GM12878 (cell line): ENCODE data around the gene PYGO2. TPM values are rescaled to one million over a fixed set of nuclear protein-coding genes. Genes with fewer than 3 reads are reported as not detected.

Experiments used
- ATAC-seq: fragments of 200-7000 bp; cut with Tn5 transposase; 3 replicates; pipeline ENCODE4 v1.9.1; 2020; ENCODE audit warnings: mild to moderate bottlenecking, moderate library complexity
- BruUV-seq: library from RNA; stranded (reverse); fragments of 400-500 nt; replicated peaks from 2 replicates; lab custom pipeline; 2021; lab: Mats Ljungman, UMichigan
- CTCF ChIA-PET: fragments of 300-600 bp; sonication (Branson Sonifier 250); formaldehyde crosslinking; extraction: SDS; loops from one replicate; lab custom pipeline; 2021; ENCODE audit warnings: inconsistent platforms; lab: Yijun Ruan, JAX
- POLR2A ChIA-PET: fragments of 350-600 bp; formaldehyde crosslinking; extraction: SDS; loops from one replicate; lab custom pipeline; 2021; ENCODE audit warnings: inconsistent platforms; lab: Charles Lee
- RAD21 ChIA-PET: fragments of 300-600 bp; sonication (Branson Sonifier 250); formaldehyde crosslinking; loops from one replicate; lab custom pipeline; 2023; ENCODE audit warnings: antibody characterized with exemption; ENCODE audit not compliant: unreplicated experiment; lab: Charles Lee
- SMC1A ChIA-PET: fragments of 300-600 bp; sonication (Branson Sonifier 250); formaldehyde crosslinking; loops from one replicate; lab custom pipeline; 2023; ENCODE audit not compliant: unreplicated experiment, uncharacterized antibody; lab: Charles Lee
- DNase-seq: peaks from one replicate; pipeline ENCODE4 v3.0.0-alpha.2; 2011; ENCODE audit warnings: low read depth, low spot score
- FAIRE-seq: peaks from 3 replicates; lab custom pipeline; 2011; peaks lifted over from hg19 to GRCh38; lab: Jason Lieb, UNC
- H2AFZ ChIP-seq: 2 replicates; pipeline ENCODE4 v1.6.0; 2011; ENCODE audit warnings: low read depth, low read length, control low read depth; ENCODE audit not compliant: control insufficient read depth
- H3K27ac ChIP-seq: 2 replicates; pipeline ENCODE4 v1.5.1; 2011; ENCODE audit warnings: control low read depth; ENCODE audit not compliant: control insufficient read depth, insufficient read depth
- H3K27me3 ChIP-seq, 2 experiments: replicated peaks in 1 of 2; 2 replicates each; pipeline versions ENCODE4 v1.6.0 to v1.6.1; 2011; ENCODE audit warnings: low read length in 1 of 2; ENCODE audit not compliant: control insufficient read depth in 2 of 2, insufficient read depth in 2 of 2
- H3K36me3 ChIP-seq, 2 experiments: 2 replicates each; pipeline ENCODE4 v1.5.1; 2011; ENCODE audit warnings: low read length in 1 of 2; ENCODE audit not compliant: control insufficient read depth in 2 of 2, insufficient read depth in 2 of 2
- H3K4me1 ChIP-seq: 2 replicates; pipeline ENCODE4 v1.6.1; 2011; ENCODE audit warnings: mild to moderate bottlenecking, low read length, moderate library complexity, mixed read lengths; ENCODE audit not compliant: control insufficient read depth, insufficient read depth
- H3K4me2 ChIP-seq: 2 replicates; pipeline ENCODE4 v1.6.0; 2011; ENCODE audit warnings: control low read depth; ENCODE audit not compliant: control insufficient read depth, insufficient read depth
- H3K4me3 ChIP-seq: fragments of 200-600 bp; sonication (generic); 2 replicates; pipeline ENCODE4 v1.5.1; 2016
- H3K79me2 ChIP-seq: 2 replicates; pipeline ENCODE4 v1.6.0; 2011; ENCODE audit warnings: low read length; ENCODE audit not compliant: control insufficient read depth, insufficient read depth
- H3K9ac ChIP-seq: 2 replicates; pipeline ENCODE4 v1.8.0; 2011; ENCODE audit warnings: low read length, control low read depth, mixed read lengths; ENCODE audit not compliant: control insufficient read depth, insufficient read depth
- H3K9me3 ChIP-seq: replicated peaks from 3 replicates; pipeline ENCODE4 v1.5.1; 2011; ENCODE audit warnings: mild to moderate bottlenecking, low read length; ENCODE audit not compliant: control insufficient read depth, insufficient read depth
- H4K20me1 ChIP-seq: 2 replicates; pipeline ENCODE4 v1.6.0; 2011; ENCODE audit not compliant: control insufficient read depth, insufficient read depth
- CEBPB ChIP-seq, 2 experiments: fragments of 150-350 bp in 1 of 2; IDR thresholded peaks; 2 replicates each; pipeline ENCODE4 v1.6.1; 2012 to 2014; ENCODE audit warnings: low read depth in 2 of 2, low read length in 2 of 2, borderline replicate concordance in 1 of 2, inconsistent platforms in 1 of 2
- E2F8 ChIP-seq: fragments of 450-650 bp; IDR thresholded peaks from 2 replicates; pipeline ENCODE4 v1.6.1; 2018; ENCODE audit warnings: mild to moderate bottlenecking, low read depth, moderate library complexity; ENCODE audit not compliant: partially characterized antibody
- IKZF1 ChIP-seq: fragments of 450-650 bp; conservative IDR thresholded peaks from 2 replicates; pipeline ENCODE4 v1.6.1; 2017; ENCODE audit warnings: antibody characterized with exemption, mild to moderate bottlenecking
- NFYA ChIP-seq: IDR thresholded peaks from 2 replicates; pipeline ENCODE4 v1.6.1; 2011; ENCODE audit warnings: low read depth, mild to moderate bottlenecking, low read length, improper control_type of control experiment, borderline replicate concordance
- RELA ChIP-seq: fragments of 450-650 bp; IDR thresholded peaks from 2 replicates; pipeline ENCODE4 v1.8.0; 2014; ENCODE audit warnings: borderline replicate concordance; ENCODE audit not compliant: partially characterized antibody
- SIX5 ChIP-seq: IDR thresholded peaks from 2 replicates; pipeline ENCODE4 v1.6.1; 2011; ENCODE audit warnings: mild to moderate bottlenecking, low read depth, low read length, moderate library complexity; ENCODE audit not compliant: severe bottlenecking
- SP1 ChIP-seq: IDR thresholded peaks from one replicate; pipeline ENCODE4 v1.6.1; 2011; ENCODE audit warnings: low read depth, low read length
- STAT1 ChIP-seq: fragments of 450-650 bp; conservative IDR thresholded peaks from 2 replicates; pipeline ENCODE4 v1.6.1; 2014; ENCODE audit warnings: antibody characterized with exemption, mild to moderate bottlenecking
- SUPT20H ChIP-seq: IDR thresholded peaks from 2 replicates; pipeline ENCODE4 v1.6.1; 2011; ENCODE audit warnings: low read depth, mild to moderate bottlenecking, low read length, moderate library complexity, borderline replicate concordance; ENCODE audit not compliant: control insufficient read depth
- ZBED1 ChIP-seq: IDR thresholded peaks from 2 replicates; pipeline ENCODE4 v1.6.1; 2016; ENCODE audit warnings: borderline replicate concordance
- WGBS: methylation state at CpG from one replicate; pipeline ENCODE4 v1.1.6; 2016; ENCODE audit warnings: low lambda C conversion rate; ENCODE audit not compliant: insufficient replicate concordance, insufficient coverage; ENCODE audit errors: missing lambda C conversion rate; 5-methylcytosine and 5-hydroxymethylcytosine counted together
- in situ Hi-C: fragments of 300-500 bp; cut with MboI; formaldehyde crosslinking; loops from 9 replicates; pipeline ENCODE4 v1.14.3; 2018; ENCODE audit warnings: mixed read lengths
- intact Hi-C: fragments of 100-400 bp; cut with micrococcal nuclease; formaldehyde crosslinking; loops from one replicate; pipeline ENCODE4 v1.14.2; 2022; ENCODE audit not compliant: unreplicated experiment
- polyA plus RNA-seq, 11 experiments: library from polyadenylated mRNA; depleted of rRNA in 4 of 11; unstranded in 6 of 11; stranded (reverse) in 5 of 11; fragments of >200 nt; fragmentation: Nextera tagmentation in 4 of 11; fragmentation: Illumina TruSeq in 1 of 11; extraction: Ambion mirVana in 4 of 11; extraction: Trizol in 1 of 11; gene quantifications; 1 replicate in 1 of 11; 2 replicates in 10 of 11; pipeline versions ENCODE4 v1.2.1 to v1.2.3, GENCODE V29; 2011 to 2016; ENCODE audit warnings: inconsistent platforms in 2 of 11, missing spikeins in 2 of 11, low read depth in 1 of 11
- total RNA-seq, 4 experiments: library from RNA; depleted of rRNA in 3 of 4; stranded (reverse); fragments of >200 nt in 3 of 4; fragmentation: Illumina TruSeq in 1 of 4; extraction: Trizol in 1 of 4; gene quantifications; 2 replicates each; pipeline versions ENCODE4 v1.2.1 to v1.2.3, GENCODE V29; 2013 to 2021
- TF ChIP-seq, protein P1 (sequence below): fragments of 450-650 bp; IDR thresholded peaks from 2 replicates; pipeline ENCODE4 v1.6.1; 2017; ENCODE audit warnings: antibody characterized with exemption, mild to moderate bottlenecking, moderate library complexity
- TF ChIP-seq, protein P2 (sequence below): fragments of 450-650 bp; IDR thresholded peaks from 2 replicates; pipeline ENCODE4 v1.6.1; 2018; ENCODE audit warnings: borderline replicate concordance, mild to moderate bottlenecking; ENCODE audit not compliant: partially characterized antibody

PYGO2 gene
- total and polyA plus RNA-seq, 10 of the 15 experiments (the other 5 are each of a cell fraction or from before 2014, with no cell fraction given), result 8.1 to 33.8 (median 23.5) TPM

DNA sequence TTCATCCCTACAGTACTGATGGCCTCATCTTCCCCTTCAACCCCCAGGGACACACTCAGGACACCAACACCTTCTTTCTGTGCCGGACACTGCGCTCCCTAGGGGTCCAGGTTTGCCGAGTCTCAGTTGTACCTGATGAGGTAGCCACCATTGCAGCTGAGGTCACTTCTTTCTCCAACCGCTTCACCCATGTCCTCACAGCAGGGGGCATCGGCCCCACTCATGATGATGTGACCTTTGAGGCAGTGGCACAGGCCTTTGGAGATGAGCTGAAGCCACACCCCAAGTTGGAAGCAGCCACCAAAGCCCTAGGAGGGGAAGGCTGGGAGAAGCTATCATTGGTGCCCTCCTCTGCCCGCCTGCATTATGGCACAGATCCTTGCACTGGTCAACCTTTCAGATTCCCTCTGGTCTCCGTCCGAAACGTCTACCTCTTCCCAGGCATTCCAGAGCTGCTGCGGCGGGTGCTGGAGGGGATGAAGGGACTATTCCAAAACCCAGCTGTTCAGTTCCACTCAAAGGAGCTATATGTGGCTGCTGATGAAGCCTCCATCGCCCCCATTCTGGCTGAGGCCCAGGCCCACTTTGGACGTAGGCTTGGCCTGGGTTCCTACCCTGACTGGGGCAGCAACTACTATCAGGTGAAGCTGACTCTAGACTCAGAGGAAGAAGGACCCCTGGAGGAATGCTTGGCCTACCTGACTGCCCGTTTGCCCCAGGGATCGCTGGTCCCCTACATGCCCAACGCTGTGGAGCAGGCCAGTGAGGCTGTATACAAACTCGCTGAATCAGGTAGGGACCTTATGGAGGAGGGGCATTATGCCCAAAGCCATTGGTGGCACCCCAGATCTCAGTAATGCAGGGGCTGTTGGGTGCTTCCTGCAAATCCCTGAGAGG is 26.7 kb upstream of the PYGO2 start (continued):
- TF ChIP-seq E2F8 (no peak), SP1 (no peak), IKZF1 (no peak), CEBPB (IDR thresholded peaks at IDR 0.05; ENCODE audit: borderline replicate concordance in 1 of 2, low read depth in 2 of 2, low read length in 2 of 2) (no peak), NFYA (no peak), ZBED1 (no peak), RELA (no peak)

GRCh38 chr1:154987326-154987725 is 25.7 kb upstream of the PYGO2 start:
- Histone ChIP-seq H3K4me1 (peaks cover 5% of the 10 kb centered on the region), H3K9ac (no peak overlapping the region), H3K4me2 (no peak overlapping the region), H2AFZ (no peak overlapping the region), H3K27me3 (no peaks in the 10 kb centered on the region), H3K79me2 (peaks cover 22% of the 10 kb centered on the region), H3K4me3 (no peak overlapping the region), H4K20me1 (no peaks in the 10 kb centered on the region), H3K27ac (no peak overlapping the region), H3K36me3 (peaks cover 15 to 17% of the 10 kb centered on the region in 2 experiments; a peak in 3 of 4 replicates), H3K9me3 (no peaks in the 10 kb centered on the region)
- no peak for ATAC-seq
- intact Hi-C loops, result no loop called here
- ChIA-PET SMC1A (interaction anchor here (1.0 to 1.5 kb wide), 2 partner anchors 24 to 441 kb away, joined by 3 read pairs; no protein-coding TSS in a partner anchor), RAD21 (interaction anchor here (1.5 to 1.7 kb wide), 2 partner anchors 13 to 30 kb away, joined by 5 to 7 read pairs; no protein-coding TSS in a partner anchor), POLR2A (interaction anchor here (1.1 to 1.2 kb wide), 2 partner anchors 14 to 15 kb away, joined by 3 read pairs; no protein-coding TSS in a partner anchor), CTCF (interaction anchor here (0.5 to 20.6 kb wide), 4 partner anchors 8 to 111 kb away, joined by 3 to 226 read pairs (median 8); partner anchors contain the start of genes LENEP and ZBTB7B)
- no TSS peak for BruUV-seq
- no peak for DNase-seq
- FAIRE-seq, result no peak
- in situ Hi-C loops, result no loop called here
- WGBS, result 94% methylated on average over 6 of the region's 6 CpGs
- no peak for TF ChIP-seq STAT1
- TF ChIP-seq, protein P1, sequence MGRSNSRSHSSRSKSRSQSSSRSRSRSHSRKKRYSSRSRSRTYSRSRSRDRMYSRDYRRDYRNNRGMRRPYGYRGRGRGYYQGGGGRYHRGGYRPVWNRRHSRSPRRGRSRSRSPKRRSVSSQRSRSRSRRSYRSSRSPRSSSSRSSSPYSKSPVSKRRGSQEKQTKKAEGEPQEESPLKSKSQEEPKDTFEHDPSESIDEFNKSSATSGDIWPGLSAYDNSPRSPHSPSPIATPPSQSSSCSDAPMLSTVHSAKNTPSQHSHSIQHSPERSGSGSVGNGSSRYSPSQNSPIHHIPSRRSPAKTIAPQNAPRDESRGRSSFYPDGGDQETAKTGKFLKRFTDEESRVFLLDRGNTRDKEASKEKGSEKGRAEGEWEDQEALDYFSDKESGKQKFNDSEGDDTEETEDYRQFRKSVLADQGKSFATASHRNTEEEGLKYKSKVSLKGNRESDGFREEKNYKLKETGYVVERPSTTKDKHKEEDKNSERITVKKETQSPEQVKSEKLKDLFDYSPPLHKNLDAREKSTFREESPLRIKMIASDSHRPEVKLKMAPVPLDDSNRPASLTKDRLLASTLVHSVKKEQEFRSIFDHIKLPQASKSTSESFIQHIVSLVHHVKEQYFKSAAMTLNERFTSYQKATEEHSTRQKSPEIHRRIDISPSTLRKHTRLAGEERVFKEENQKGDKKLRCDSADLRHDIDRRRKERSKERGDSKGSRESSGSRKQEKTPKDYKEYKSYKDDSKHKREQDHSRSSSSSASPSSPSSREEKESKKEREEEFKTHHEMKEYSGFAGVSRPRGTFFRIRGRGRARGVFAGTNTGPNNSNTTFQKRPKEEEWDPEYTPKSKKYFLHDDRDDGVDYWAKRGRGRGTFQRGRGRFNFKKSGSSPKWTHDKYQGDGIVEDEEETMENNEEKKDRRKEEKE, result no peak
- no peak for TF ChIP-seq SUPT20H
- TF ChIP-seq, protein P2, sequence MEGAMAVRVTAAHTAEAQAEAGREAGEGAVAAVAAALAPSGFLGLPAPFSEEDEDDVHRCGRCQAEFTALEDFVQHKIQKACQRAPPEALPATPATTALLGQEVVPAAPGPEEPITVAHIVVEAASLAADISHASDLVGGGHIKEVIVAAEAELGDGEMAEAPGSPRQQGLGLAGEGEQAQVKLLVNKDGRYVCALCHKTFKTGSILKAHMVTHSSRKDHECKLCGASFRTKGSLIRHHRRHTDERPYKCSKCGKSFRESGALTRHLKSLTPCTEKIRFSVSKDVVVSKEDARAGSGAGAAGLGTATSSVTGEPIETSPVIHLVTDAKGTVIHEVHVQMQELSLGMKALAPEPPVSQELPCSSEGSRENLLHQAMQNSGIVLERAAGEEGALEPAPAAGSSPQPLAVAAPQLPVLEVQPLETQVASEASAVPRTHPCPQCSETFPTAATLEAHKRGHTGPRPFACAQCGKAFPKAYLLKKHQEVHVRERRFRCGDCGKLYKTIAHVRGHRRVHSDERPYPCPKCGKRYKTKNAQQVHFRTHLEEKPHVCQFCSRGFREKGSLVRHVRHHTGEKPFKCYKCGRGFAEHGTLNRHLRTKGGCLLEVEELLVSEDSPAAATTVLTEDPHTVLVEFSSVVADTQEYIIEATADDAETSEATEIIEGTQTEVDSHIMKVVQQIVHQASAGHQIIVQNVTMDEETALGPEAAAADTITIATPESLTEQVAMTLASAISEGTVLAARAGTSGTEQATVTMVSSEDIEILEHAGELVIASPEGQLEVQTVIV, result no peak
- no peak for TF ChIP-seq SIX5
